OCI-LY1 (cell line): ENCODE measurements around the gene TMEM204.

Experiments used
- H2AFZ ChIP-seq: fragments of 200-600 bp; sonication (generic), shearing (Covaris generic); 2 replicates; pipeline ENCODE4 v1.6.0; 2014; ENCODE audit warnings: antibody characterized with exemption, mild to moderate bottlenecking, low read length
- H3F3A ChIP-seq: fragments of 200-600 bp; sonication (generic), shearing (Covaris generic); 2 replicates; pipeline ENCODE4 v1.6.0; 2014; ENCODE audit warnings: mild to moderate bottlenecking, antibody characterized with exemption, low read length, moderate library complexity; ENCODE audit not compliant: insufficient read depth
- H3K27ac ChIP-seq: fragments of 200-600 bp; sonication (generic); 2 replicates; pipeline ENCODE4 v1.5.1; 2014; ENCODE audit warnings: low read length, mixed run types, mild to moderate bottlenecking, low read depth; ENCODE audit not compliant: poor library complexity, severe bottlenecking
- H3K27me3 ChIP-seq: fragments of 200-600 bp; sonication (generic); 2 replicates; pipeline ENCODE4 v1.6.0; 2014; ENCODE audit warnings: antibody characterized with exemption, mild to moderate bottlenecking, low read length, moderate library complexity; ENCODE audit not compliant: insufficient read depth
- H3K36me3 ChIP-seq: fragments of 200-600 bp; sonication (generic); 2 replicates; pipeline ENCODE4 v1.6.1; 2014; ENCODE audit warnings: mild to moderate bottlenecking, antibody characterized with exemption, low read length, moderate library complexity, mixed read lengths; ENCODE audit not compliant: insufficient read depth
- H3K4me1 ChIP-seq: fragments of 200-600 bp; sonication (generic); 2 replicates; pipeline ENCODE4 v1.5.1; 2014; ENCODE audit warnings: mild to moderate bottlenecking, low read length, moderate library complexity; ENCODE audit not compliant: insufficient read depth, severe bottlenecking
- H3K4me2 ChIP-seq: fragments of 200-600 bp; sonication (generic), shearing (Covaris generic); 2 replicates; pipeline ENCODE4 v1.6.1; 2014; ENCODE audit warnings: low read length
- H3K4me3 ChIP-seq: fragments of 200-600 bp; sonication (generic); 2 replicates; pipeline ENCODE4 v1.5.1; 2014; ENCODE audit warnings: low read length, low read depth, mild to moderate bottlenecking, mixed read lengths; ENCODE audit not compliant: poor library complexity, severe bottlenecking
- H3K79me2 ChIP-seq: fragments of 200-600 bp; shearing (Covaris generic); 2 replicates; pipeline ENCODE4 v1.6.1; 2016; ENCODE audit warnings: mixed run types, low read length, mixed read lengths; ENCODE audit not compliant: insufficient read depth
- H3K9ac ChIP-seq: fragments of 200-600 bp; sonication (generic), shearing (Covaris generic); 2 replicates; pipeline ENCODE4 v1.6.1; 2014; ENCODE audit warnings: mild to moderate bottlenecking, low read length, mixed read lengths
- H3K9me2 ChIP-seq: fragments of 200-600 bp; sonication (generic), shearing (Covaris generic); 2 replicates; pipeline ENCODE4 v1.6.1; 2014; ENCODE audit warnings: low read depth, mild to moderate bottlenecking, low read length, mixed read lengths
- H3K9me3 ChIP-seq: fragments of 200-600 bp; shearing (Covaris generic); 2 replicates; pipeline ENCODE4 v1.6.1; 2014; ENCODE audit warnings: low read length, mixed read lengths
- H4K20me1 ChIP-seq: fragments of 200-600 bp; sonication (generic), shearing (Covaris generic); 2 replicates; pipeline ENCODE4 v1.6.0; 2016; ENCODE audit warnings: mild to moderate bottlenecking, low read length; ENCODE audit not compliant: insufficient read depth
- CTCF ChIP-seq: fragments of 200-600 bp; sonication (generic), shearing (Covaris generic); IDR thresholded peaks from 2 replicates; pipeline ENCODE4 v1.5.1; 2017; ENCODE audit warnings: mild to moderate bottlenecking, antibody characterized with exemption, low read length, moderate library complexity, mixed read lengths
- EZH2 ChIP-seq: fragments of 200-600 bp; sonication (generic), shearing (Covaris generic); IDR thresholded peaks from 2 replicates; pipeline ENCODE4 v1.8.0; 2017; ENCODE audit warnings: borderline replicate concordance, mixed run types, mild to moderate bottlenecking, antibody characterized with exemption, low read length, moderate library complexity, mixed read lengths

TMEM204 gene

GRCh38 chr16:1564325-1564724 is 30.9 kb downstream of the TMEM204 start:
- Histone ChIP-seq H3K4me2 (no peak overlapping the region), H3K4me3 (no peak overlapping the region), H3K9ac (no peak overlapping the region), H3K36me3 (no peaks in the 10 kb centered on the region), H3F3A (no peaks in the 10 kb centered on the region), H3K9me2 (no peaks in the 10 kb centered on the region), H4K20me1 (no peaks in the 10 kb centered on the region), H2AFZ (no peak overlapping the region), H3K27ac (no peak overlapping the region), H3K79me2 (no peaks in the 10 kb centered on the region), H3K9me3 (no peaks in the 10 kb centered on the region), H3K4me1 (no peaks in the 10 kb centered on the region), H3K27me3 (no peaks in the 10 kb centered on the region)
- no peak for TF ChIP-seq EZH2
- TF ChIP-seq CTCF, result peak; percentile 42; the same call in 1 of the 2 replicates

- no peaks in the 10 kb centered on the region for H3F3A ChIP-seq
- no peaks in the 10 kb centered on the region for H3K9me2 ChIP-seq
- TF ChIP-seq EZH2 (no peak), CTCF (no peak)
- no peaks in the 10 kb centered on the region for H3K36me3 ChIP-seq
- H3K27ac ChIP-seq, result no peak overlapping the region
- H3K27me3 ChIP-seq, result no peaks in the 10 kb centered on the region
- no peaks in the 10 kb centered on the region for H3K79me2 ChIP-seq
- H3K4me2 ChIP-seq, result no peak overlapping the region
- H3K9ac ChIP-seq, result no peak overlapping the region
- H3K4me1 ChIP-seq, result no peaks in the 10 kb centered on the region
- H3K9me3 ChIP-seq, result no peaks in the 10 kb centered on the region
- no peaks in the 10 kb centered on the region for H4K20me1 ChIP-seq
- no peak overlapping the region for H3K4me3 ChIP-seq
- H2AFZ ChIP-seq, result no peak overlapping the region
Observed at GRCh38 chr16:1565083-1565805, 31.8 kb downstream of the TMEM204 start.

GRCh38 chr16:1567988-1568387 is 34.5 kb downstream of the TMEM204 start:
- Histone ChIP-seq H3K4me1 (no peaks in the 10 kb centered on the region), H3K27me3 (peaks cover 4% of the 10 kb centered on the region; the same call in 1 of the 2 replicates), H3K9ac (no peak overlapping the region), H3K9me2 (no peaks in the 10 kb centered on the region), H3F3A (no peaks in the 10 kb centered on the region), H3K4me3 (no peak overlapping the region), H3K9me3 (no peaks in the 10 kb centered on the region), H3K4me2 (no peak overlapping the region), H2AFZ (no peak overlapping the region), H4K20me1 (no peaks in the 10 kb centered on the region), H3K79me2 (no peaks in the 10 kb centered on the region), H3K36me3 (no peaks in the 10 kb centered on the region), H3K27ac (no peak overlapping the region)
- no peak for TF ChIP-seq CTCF
- no peak for TF ChIP-seq EZH2
